Activated T-helper 1 cell treated with anti-CD3 and anti-CD28 coated beads, Interleukin-12 subunit alpha, Interleukin-12 subunit beta, Interleukin-2, Interleukin-4 antibody, amounts not matched to agents 30 ng/mL and 10 ng/mL and 1 ng/mL, durations not matched to agents 14 hours and 24 hours and 36 hours (primary cell): Measurements from ENCODE around the gene SESN3. TPM values are rescaled to one million over a fixed set of nuclear protein-coding genes. Genes with fewer than 3 reads are reported as not detected.

ENCODE experiments used
- total RNA-seq: library from RNA; stranded (reverse); gene quantifications from 2 replicates; pipeline ENCODE4 v1.2.3, GENCODE V29; 2022

SESN3 gene
- total RNA-seq, 1 donor from 2014 or later: 62.0 TPM

Other genes starting within 250 kb of the SESN3 start
- gene KDM4E, start 205.9 kb downstream of the SESN3 start, total RNA-seq: not detected in 2 replicates
- not detected in 2 replicates for gene KDM4F, start 181.8 kb downstream of the SESN3 start, total RNA-seq
- gene SRSF8, start 164.3 kb downstream of the SESN3 start, total RNA-seq: 53.1 and 58.2 TPM in 2 replicates
- 33.8 and 34.3 TPM in 2 replicates for gene ENDOD1, start 141.4 kb downstream of the SESN3 start, total RNA-seq